ENCODE data around the gene SGK1.

Gene SGK1

GRCh38 chr6:134317471-134318131, at the start of gene SGK1:
SGK1 (minus strand) TSS chr6:134318112; CDS start chr6:134317460, 652 bp downstream.
- DNase-seq (ENCODE audit: low read depth in 2 of 2), result no peak

- no peak for DNase-seq (ENCODE audit: low read depth in 2 of 2)
Measured at GRCh38 chr6:134363323-134364039, 45.6 kb upstream of the SGK1 start.

- no peak for DNase-seq (ENCODE audit: low read depth in 2 of 2)
Measured at GRCh38 chr6:134361011-134361410, 43.1 kb upstream of the SGK1 start.

GRCh38 chr6:134359302-134359701, 41.4 kb upstream of the SGK1 start:
- no peak for DNase-seq (ENCODE audit: low read depth in 2 of 2)

GRCh38 chr6:134358320-134358719, 40.4 kb upstream of the SGK1 start:
- DNase-seq (ENCODE audit: low read depth in 2 of 2), result no peak

- DNase-seq (ENCODE audit: low read depth in 2 of 2), result no peak
Measured at GRCh38 chr6:134357022-134357487, 39.1 kb upstream of the SGK1 start.

- no peak for DNase-seq (ENCODE audit: low read depth in 2 of 2)
Measured at GRCh38 chr6:134356405-134356804, 38.5 kb upstream of the SGK1 start.

- DNase-seq (ENCODE audit: low read depth in 2 of 2), result no peak
Measured at GRCh38 chr6:134352786-134353480, 35.0 kb upstream of the SGK1 start.

GRCh38 chr6:134351615-134352474, 33.9 kb upstream of the SGK1 start:
- no peak for DNase-seq (ENCODE audit: low read depth in 2 of 2)

- no peak for DNase-seq (ENCODE audit: low read depth in 2 of 2)
Measured at GRCh38 chr6:134347885-134348805, 30.2 kb upstream of the SGK1 start.

GRCh38 chr6:134346932-134347545, 29.1 kb upstream of the SGK1 start:
- no peak for DNase-seq (ENCODE audit: low read depth in 2 of 2)

- no peak for DNase-seq (ENCODE audit: low read depth in 2 of 2)
Measured at GRCh38 chr6:134345789-134346188, 27.9 kb upstream of the SGK1 start.

GRCh38 chr6:134343066-134343465, 25.2 kb upstream of the SGK1 start:
- no peak for DNase-seq (ENCODE audit: low read depth in 2 of 2)

- DNase-seq (ENCODE audit: low read depth in 2 of 2), result no peak
Measured at GRCh38 chr6:134341999-134342567, 24.2 kb upstream of the SGK1 start.

GRCh38 chr6:134340179-134340975, 22.5 kb upstream of the SGK1 start:
- no peak for DNase-seq (ENCODE audit: low read depth in 2 of 2)

GRCh38 chr6:134339216-134339615, 21.3 kb upstream of the SGK1 start:
- no peak for DNase-seq (ENCODE audit: low read depth in 2 of 2)

GRCh38 chr6:134331256-134331655, 13.3 kb upstream of the SGK1 start:
- no peak for DNase-seq (ENCODE audit: low read depth in 2 of 2)

GRCh38 chr6:134330555-134330954, 12.6 kb upstream of the SGK1 start:
- DNase-seq (ENCODE audit: low read depth in 2 of 2), result no peak

- no peak for DNase-seq (ENCODE audit: low read depth in 2 of 2)
Measured at GRCh38 chr6:134328792-134329191, 10.9 kb upstream of the SGK1 start.

Measured in activated CD8-positive, alpha-beta memory T cell treated with anti-CD3 and anti-CD28 coated beads for 4 hours (primary cell).